Hepatocyte (in vitro differentiated cells): ENCODE measurements around the gene ENDOD1.

Experiments used
- CTCF ChIP-seq: fragments of 200-600 bp; sonication (generic); IDR thresholded peaks from 2 replicates; pipeline ENCODE4 v1.5.1; 2016; ENCODE audit warnings: antibody characterized with exemption, mild to moderate bottlenecking; ENCODE audit not compliant: poor library complexity
- EZH2 ChIP-seq: fragments of 200-600 bp; sonication (generic); IDR thresholded peaks from 2 replicates; pipeline ENCODE4 v1.6.1; 2016; ENCODE audit warnings: antibody characterized with exemption, mild to moderate bottlenecking, borderline replicate concordance
- EZH2phosphoT487 ChIP-seq: fragments of 200-600 bp; sonication (generic); IDR thresholded peaks from one replicate; pipeline ENCODE4 v1.6.1; 2018; ENCODE audit warnings: antibody characterized with exemption, mild to moderate bottlenecking, low read depth, moderate library complexity; ENCODE audit not compliant: unreplicated experiment, severe bottlenecking

GRCh38 chr11:95143106-95143681, 53.5 kb downstream of the ENDOD1 start:
- no peak for TF ChIP-seq CTCF
- no peak for TF ChIP-seq EZH2
- TF ChIP-seq EZH2phosphoT487: no peak
